ENCODE data around the gene F5.

Gene F5

GRCh38 chr1:169475806-169476387 is 110.4 kb downstream of the F5 start:
- DNase-seq = no peak

- DNase-seq = no peak
Measured at GRCh38 chr1:169474302-169474995, 111.8 kb downstream of the F5 start.

DNA sequence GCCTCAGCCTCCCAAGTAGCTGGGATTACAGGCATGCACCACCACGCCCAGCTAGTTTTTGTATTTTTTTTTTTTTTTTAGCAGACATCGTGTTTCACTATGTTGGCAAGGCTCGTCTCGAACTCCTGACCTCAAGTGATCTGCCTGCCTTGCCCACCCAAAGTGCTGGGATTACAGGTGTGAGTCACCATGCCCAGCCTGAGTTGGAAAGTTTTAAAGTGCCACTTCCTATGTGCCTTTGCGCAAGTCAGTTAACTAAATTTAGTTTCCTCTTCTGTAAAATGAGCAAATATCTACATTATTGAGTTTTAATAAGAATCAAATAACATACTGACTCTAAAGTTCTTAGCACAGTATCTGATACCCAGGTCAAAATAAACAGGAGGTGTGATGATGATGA is 112.9 kb downstream of the F5 start:
- DNase-seq = no peak

- DNase-seq = no peak
Measured at GRCh38 chr1:169472738-169473137, 113.5 kb downstream of the F5 start.

DNA sequence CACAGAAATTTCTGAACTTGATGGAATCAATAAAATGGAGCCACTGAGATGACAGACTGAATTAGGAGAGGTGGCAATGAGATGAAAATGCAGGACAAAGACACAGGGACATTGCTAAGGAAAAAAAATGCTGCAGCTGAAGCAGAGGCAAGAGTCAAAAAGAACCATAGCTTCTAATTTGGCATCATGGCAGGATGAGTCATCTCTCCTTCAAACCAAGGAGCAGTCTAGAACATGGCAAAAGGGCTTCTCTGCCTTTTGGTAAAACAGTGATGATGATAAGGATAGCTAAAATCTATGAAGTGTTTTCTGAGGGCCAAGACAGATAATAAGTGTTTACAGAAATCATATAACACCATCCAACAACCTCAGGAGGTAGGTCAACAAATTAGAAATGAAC is 117.3 kb downstream of the F5 start:
- no peak for DNase-seq

GRCh38 chr1:169466259-169467230 is 119.7 kb downstream of the F5 start:
- no peak for DNase-seq

GRCh38 chr1:169465281-169465680 is 121.0 kb downstream of the F5 start:
- DNase-seq = no peak
